ENCODE results near the gene MPIG6B.
A peak's percentile ranks its signal among the peaks of the same experiment; 100 is the strongest.

Gene MPIG6B

GRCh38 chr6:31769684-31770371 is 46.7 kb downstream of the MPIG6B start:
- peak in 1 of 2 experiments; percentile 29 for DNase-seq

GRCh38 chr6:31770860-31771259 is 47.7 kb downstream of the MPIG6B start:
- no peak for DNase-seq

GRCh38 chr6:31771992-31772358 is 48.8 kb downstream of the MPIG6B start:
- DNase-seq: no peak

GRCh38 chr6:31775184-31775583 is 52.0 kb downstream of the MPIG6B start:
- no peak for DNase-seq

GRCh38 chr6:31775633-31776484 is 52.7 kb downstream of the MPIG6B start:
- no peak for DNase-seq

Measured in NCI-H446 (cell line).